ENCODE results near the gene ENO3. TPM values are rescaled to one million over a fixed set of nuclear protein-coding genes. Genes with fewer than 3 reads are reported as not detected.
A peak's percentile ranks its signal among the peaks of the same experiment; 100 is the strongest.

Gene ENO3
- total and polyA plus RNA-seq, 10 of the 15 experiments (the other 5 are each of a cell fraction or from before 2014, with no cell fraction given): 6.8 to 28.4 (median 17.0) TPM

GRCh38 chr17:4946312-4946976 is 4.5 kb upstream of the ENO3 start (continued):
- no peak for TF ChIP-seq CTCF (IDR thresholded peaks at IDR 0.05 in 2 of 3, conservative IDR thresholded peaks at IDR 0.05 in 1 of 3; ENCODE audit: control insufficient read depth in 2 of 3, extremely low read depth in 1 of 3, insufficient read depth in 1 of 3, low read depth in 3 of 3, low read length in 3 of 3)
- peak; percentile 71 for TF ChIP-seq IRF4 (IDR thresholded peaks at IDR 0.05; ENCODE audit: low read depth, low read length)
- TF ChIP-seq KLF5 (IDR thresholded peaks at IDR 0.05; ENCODE audit: partially characterized antibody): no peak
- TF ChIP-seq FOXK2 (IDR thresholded peaks at IDR 0.05): no peak
- no peak for TF ChIP-seq MAX (IDR thresholded peaks at IDR 0.05; ENCODE audit: low read depth, low read length)
- no peak for TF ChIP-seq JUNB (IDR thresholded peaks at IDR 0.05)
- TF ChIP-seq CUX1 (IDR thresholded peaks at IDR 0.05; ENCODE audit: insufficient replicate concordance, low read depth, low read length): no peak
- no peak for TF ChIP-seq CHD4 (IDR thresholded peaks at IDR 0.05)
- peak; percentile 73; the same call in 1 of the 2 replicates for TF ChIP-seq EED (IDR thresholded peaks at IDR 0.05; ENCODE audit: low read depth)
- TF ChIP-seq E2F4 (IDR thresholded peaks at IDR 0.05; ENCODE audit: low read depth, low read length): no peak
- TF ChIP-seq ZNF384 (IDR thresholded peaks at IDR 0.05; ENCODE audit: borderline replicate concordance, low read depth, low read length): no peak
- TF ChIP-seq SMAD5 (IDR thresholded peaks at IDR 0.05; ENCODE audit: low read depth): no peak; the same call in 1 of the 2 replicates
- TF ChIP-seq PAX5 (IDR thresholded peaks at IDR 0.05; ENCODE audit: borderline replicate concordance, low read depth, low read length): 0 out of 2 replicates have a peak, but pooled peaks have one; percentile 12
- peak; percentile 24; the same call in 1 of the 2 replicates for TF ChIP-seq DPF2 (IDR thresholded peaks at IDR 0.05)
- TF ChIP-seq RFX5 (IDR thresholded peaks at IDR 0.05; ENCODE audit: low read depth, low read length): no peak
- TF ChIP-seq SKIL (IDR thresholded peaks at IDR 0.05; ENCODE audit: low read depth, poor library complexity, severe bottlenecking): no peak
- TF ChIP-seq STAT3 (IDR thresholded peaks at IDR 0.05; ENCODE audit: low read depth, low read length): no peak; the same call in 1 of the 2 replicates
- no peak for TF ChIP-seq RB1 (IDR thresholded peaks at IDR 0.05; ENCODE audit: borderline replicate concordance)
- no peak for TF ChIP-seq STAT1 (conservative IDR thresholded peaks at IDR 0.05)
- TF ChIP-seq RELA (IDR thresholded peaks at IDR 0.05; ENCODE audit: borderline replicate concordance, partially characterized antibody): peak; percentile 57
